Fibroblast of lung (primary cell): ENCODE data around the gene CLDN10. TPM values are rescaled to one million over a fixed set of nuclear protein-coding genes. Genes with fewer than 3 reads are reported as not detected.
A peak's percentile ranks its signal among the peaks of the same experiment; 100 is the strongest.

Source experiments
- DNase-seq, 2 donors: peaks; one replicate each; pipeline versions ENCODE4 v3.0.0 to v3.0.0-alpha.2; 2010; ENCODE audit warnings: low read depth in 2 of 2
- H2AFZ ChIP-seq: 2 replicates; pipeline ENCODE4 v1.5.1; 2012; ENCODE audit warnings: low read length, control low read depth, inconsistent platforms
- H3K27ac ChIP-seq: 2 replicates; pipeline ENCODE4 v1.5.1; 2011; ENCODE audit warnings: low read length, control low read depth; ENCODE audit not compliant: insufficient read depth
- H3K27me3 ChIP-seq: 2 replicates; pipeline ENCODE4 v1.5.1; 2011; ENCODE audit warnings: mild to moderate bottlenecking, low read length; ENCODE audit not compliant: control insufficient read depth, insufficient read depth
- H3K36me3 ChIP-seq: 2 replicates; pipeline ENCODE4 v1.5.1; 2011; ENCODE audit warnings: low read length; ENCODE audit not compliant: control insufficient read depth, insufficient read depth
- H3K4me1 ChIP-seq: 2 replicates; pipeline ENCODE4 v1.5.1; 2011; ENCODE audit warnings: low read length; ENCODE audit not compliant: control insufficient read depth, insufficient read depth; ENCODE audit errors: extremely low read depth
- H3K4me2 ChIP-seq: 2 replicates; pipeline ENCODE4 v1.5.1; 2011; ENCODE audit warnings: low read length, control low read depth; ENCODE audit not compliant: insufficient read depth; ENCODE audit errors: extremely low read depth
- H3K4me3 ChIP-seq, 4 experiments: fragments of 200-600 bp in 1 of 4; sonication (generic) in 1 of 4; replicated peaks in 1 of 4; 2 replicates each; pipeline ENCODE4 v1.5.1; 2011 to 2016; ENCODE audit warnings: low read length in 4 of 4, low read depth in 3 of 4, mild to moderate bottlenecking in 3 of 4, control low read depth in 2 of 4, inconsistent platforms in 1 of 4, mixed read lengths in 1 of 4; ENCODE audit not compliant: insufficient read depth in 1 of 4; ENCODE audit errors: control extremely low read depth in 1 of 4
- H3K79me2 ChIP-seq: 2 replicates; pipeline ENCODE4 v1.5.1; 2012; ENCODE audit warnings: mild to moderate bottlenecking, low read length, inconsistent platforms; ENCODE audit not compliant: control insufficient read depth, insufficient read depth
- H3K9ac ChIP-seq: 2 replicates; pipeline ENCODE4 v1.5.1; 2011; ENCODE audit warnings: mild to moderate bottlenecking, low read length, control low read depth; ENCODE audit not compliant: insufficient read depth
- H3K9me3 ChIP-seq: 2 replicates; pipeline ENCODE4 v1.5.1; 2012; ENCODE audit warnings: low read depth, low read length; ENCODE audit not compliant: control insufficient read depth, insufficient read depth
- H4K20me1 ChIP-seq: 2 replicates; pipeline ENCODE4 v1.5.1; 2011; ENCODE audit warnings: low read length; ENCODE audit not compliant: control insufficient read depth, insufficient read depth; ENCODE audit errors: extremely low read depth
- EZH2 ChIP-seq: IDR thresholded peaks from 2 replicates; pipeline ENCODE4 v1.5.1; 2012; ENCODE audit warnings: low read length, control low read depth, mild to moderate bottlenecking; ENCODE audit errors: missing control alignments
- polyA plus RNA-seq, 2 donors: library from polyadenylated mRNA; depleted of rRNA in 1 of 2; stranded (reverse) in 1 of 2; unstranded in 1 of 2; fragments of >200 nt; gene quantifications; 2 replicates each; pipeline ENCODE4 v1.2.1, GENCODE V29; 2011 to 2012; ENCODE audit warnings: missing spikeins in 1 of 2
- total RNA-seq: library from RNA; depleted of rRNA; stranded (reverse); fragments of >200 nt; gene quantifications from 2 replicates; pipeline ENCODE4 v1.2.1, GENCODE V29; 2014
- TF ChIP-seq, protein P1 (sequence below), 2 donors: IDR thresholded peaks in 1 of 2; conservative IDR thresholded peaks in 1 of 2; 1 replicate in 1 of 2; 2 replicates in 1 of 2; pipeline ENCODE4 v1.5.1; 2011 to 2012; ENCODE audit warnings: low read length in 2 of 2, control low read depth in 1 of 2, inconsistent platforms in 1 of 2, low read depth in 1 of 2, mild to moderate bottlenecking in 1 of 2

CLDN10 gene
- total and polyA plus RNA-seq, 2 donors (not counting 1 experiment from before 2014, with no cell fraction given), result not detected

DNA sequence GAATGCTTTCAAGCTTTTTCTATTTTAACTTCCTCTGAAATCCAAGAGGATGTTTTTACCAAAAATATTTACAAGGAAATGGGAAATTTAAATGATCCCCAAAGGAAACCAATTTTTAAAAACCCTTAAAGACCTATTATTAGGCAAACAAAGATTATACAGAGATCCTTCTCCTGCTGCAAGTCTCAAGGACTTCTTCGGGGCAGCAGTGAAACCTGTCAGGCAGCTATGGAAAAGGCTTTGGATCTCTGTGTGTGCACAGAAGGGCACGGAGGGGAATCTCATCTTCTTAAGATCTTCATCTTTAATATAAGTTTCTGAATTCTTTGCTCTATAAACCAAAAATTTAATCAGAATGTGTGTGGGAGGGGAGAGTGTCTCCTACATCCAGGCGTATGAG lies 36.0 kb upstream of the CLDN10 start:
- no peak overlapping the region for H3K9ac ChIP-seq
- DNase-seq, result no peak
- H3K36me3 ChIP-seq, result no peaks in the 10 kb centered on the region
- H3K4me1 ChIP-seq, result no peaks in the 10 kb centered on the region
- no peaks in the 10 kb centered on the region for H3K9me3 ChIP-seq
- no peak overlapping the region for H3K4me2 ChIP-seq
- no peaks in the 10 kb centered on the region for H3K79me2 ChIP-seq
- TF ChIP-seq, protein P1, sequence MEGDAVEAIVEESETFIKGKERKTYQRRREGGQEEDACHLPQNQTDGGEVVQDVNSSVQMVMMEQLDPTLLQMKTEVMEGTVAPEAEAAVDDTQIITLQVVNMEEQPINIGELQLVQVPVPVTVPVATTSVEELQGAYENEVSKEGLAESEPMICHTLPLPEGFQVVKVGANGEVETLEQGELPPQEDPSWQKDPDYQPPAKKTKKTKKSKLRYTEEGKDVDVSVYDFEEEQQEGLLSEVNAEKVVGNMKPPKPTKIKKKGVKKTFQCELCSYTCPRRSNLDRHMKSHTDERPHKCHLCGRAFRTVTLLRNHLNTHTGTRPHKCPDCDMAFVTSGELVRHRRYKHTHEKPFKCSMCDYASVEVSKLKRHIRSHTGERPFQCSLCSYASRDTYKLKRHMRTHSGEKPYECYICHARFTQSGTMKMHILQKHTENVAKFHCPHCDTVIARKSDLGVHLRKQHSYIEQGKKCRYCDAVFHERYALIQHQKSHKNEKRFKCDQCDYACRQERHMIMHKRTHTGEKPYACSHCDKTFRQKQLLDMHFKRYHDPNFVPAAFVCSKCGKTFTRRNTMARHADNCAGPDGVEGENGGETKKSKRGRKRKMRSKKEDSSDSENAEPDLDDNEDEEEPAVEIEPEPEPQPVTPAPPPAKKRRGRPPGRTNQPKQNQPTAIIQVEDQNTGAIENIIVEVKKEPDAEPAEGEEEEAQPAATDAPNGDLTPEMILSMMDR (conservative IDR thresholded peaks at IDR 0.05 in 1 of 2, IDR thresholded peaks at IDR 0.05 in 1 of 2; ENCODE audit: low read depth in 1 of 2, low read length in 2 of 2), result no peak
- no peak for TF ChIP-seq EZH2
- H3K4me3 ChIP-seq, result no peak overlapping the region
- no peaks in the 10 kb centered on the region for H4K20me1 ChIP-seq
- H2AFZ ChIP-seq, result no peak overlapping the region
- no peaks in the 10 kb centered on the region for H3K27me3 ChIP-seq
- no peak overlapping the region for H3K27ac ChIP-seq

DNA sequence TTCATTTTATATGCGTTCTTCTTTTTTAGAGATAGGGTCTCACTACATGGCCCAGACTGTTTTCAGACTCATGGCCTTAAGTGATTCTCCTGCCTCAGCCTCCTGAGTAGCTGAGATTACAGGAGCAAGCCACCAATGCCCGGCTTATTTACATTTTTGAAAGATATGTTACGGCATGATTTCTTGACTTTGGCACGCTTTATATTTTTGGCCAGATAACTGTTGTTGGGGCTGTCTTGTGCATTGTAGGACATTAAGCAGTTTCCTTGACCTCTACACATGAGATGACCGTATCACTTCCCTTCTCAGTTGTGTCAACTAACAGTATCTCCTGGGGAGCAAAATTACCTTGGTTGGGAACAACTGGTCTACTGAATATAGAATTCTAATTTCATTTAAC lies 28.9 kb upstream of the CLDN10 start:
- Histone ChIP-seq H3K4me2 (no peak overlapping the region), H2AFZ (no peak overlapping the region), H3K27me3 (no peaks in the 10 kb centered on the region), H4K20me1 (no peaks in the 10 kb centered on the region), H3K4me1 (no peaks in the 10 kb centered on the region), H3K79me2 (no peaks in the 10 kb centered on the region), H3K9me3 (no peaks in the 10 kb centered on the region), H3K4me3 (no peak overlapping the region), H3K36me3 (no peaks in the 10 kb centered on the region), H3K27ac (no peak overlapping the region), H3K9ac (no peak overlapping the region)
- no peak for TF ChIP-seq EZH2
- TF ChIP-seq, protein P1 (conservative IDR thresholded peaks at IDR 0.05 in 1 of 2, IDR thresholded peaks at IDR 0.05 in 1 of 2; ENCODE audit: low read depth in 1 of 2, low read length in 2 of 2), result no peak
- no peak for DNase-seq

DNA sequence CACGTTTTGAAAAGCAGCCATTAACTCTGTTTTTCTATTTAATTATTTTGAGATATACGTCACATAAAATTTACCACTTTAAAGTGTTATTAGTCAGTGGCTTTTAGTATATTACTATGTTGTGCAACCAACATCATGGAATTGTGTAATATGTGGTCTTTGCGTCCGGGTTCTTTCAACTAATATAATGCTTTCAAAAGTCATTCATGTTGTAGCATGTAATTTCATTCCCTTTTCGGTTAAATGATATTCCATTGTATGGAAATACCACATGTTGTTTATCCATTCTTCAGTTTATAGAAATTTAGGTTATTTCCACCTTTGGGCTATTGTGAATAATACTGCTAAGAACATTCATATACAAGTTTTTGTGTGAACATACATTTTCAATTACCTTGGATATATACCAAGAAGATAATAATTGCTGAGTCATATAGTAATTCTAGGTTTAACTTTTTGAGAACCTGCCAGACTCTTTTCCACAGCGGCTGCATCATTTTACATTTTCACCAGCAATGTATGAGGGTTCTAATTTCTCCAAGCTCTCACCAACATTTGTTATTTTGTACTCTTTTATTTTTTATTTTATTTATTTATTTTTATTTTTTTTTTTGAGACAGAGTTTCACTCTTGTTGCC lies 28.1 kb upstream of the CLDN10 start:
- no peaks in the 10 kb centered on the region for H3K27me3 ChIP-seq
- no peak overlapping the region for H3K27ac ChIP-seq
- no peak overlapping the region for H3K4me2 ChIP-seq
- H3K9ac ChIP-seq, result no peak overlapping the region
- H3K4me1 ChIP-seq, result no peaks in the 10 kb centered on the region
- no peaks in the 10 kb centered on the region for H3K79me2 ChIP-seq
- DNase-seq, result peak in 1 of 2 donors; percentile 66
- no peak for TF ChIP-seq EZH2
- TF ChIP-seq, protein P1 (conservative IDR thresholded peaks at IDR 0.05 in 1 of 2, IDR thresholded peaks at IDR 0.05 in 1 of 2; ENCODE audit: low read depth in 1 of 2, low read length in 2 of 2), result no peak
- H3K36me3 ChIP-seq, result no peaks in the 10 kb centered on the region
- no peak overlapping the region for H3K4me3 ChIP-seq
- H2AFZ ChIP-seq, result no peak overlapping the region
- no peaks in the 10 kb centered on the region for H4K20me1 ChIP-seq
- H3K9me3 ChIP-seq, result no peaks in the 10 kb centered on the region
